Endodermal cell (in vitro differentiated cells): Measurements from ENCODE around the gene OR5K4. TPM values are rescaled to one million over a fixed set of nuclear protein-coding genes. Genes with fewer than 3 reads are reported as not detected.

Experiments
- DNase-seq: peaks from one replicate; pipeline ENCODE4 v3.0.0-alpha.2; 2017
- H3K27ac ChIP-seq: 2 replicates; pipeline ENCODE4 v1.5.1; 2013; ENCODE audit warnings: mild to moderate bottlenecking, low read depth, low read length, moderate library complexity
- H3K27me3 ChIP-seq: 2 replicates; pipeline ENCODE4 v1.6.1; 2013; ENCODE audit warnings: mild to moderate bottlenecking, low read length, moderate library complexity; ENCODE audit not compliant: insufficient read depth, control insufficient read depth, poor library complexity, severe bottlenecking
- H3K36me3 ChIP-seq: 2 replicates; pipeline ENCODE4 v1.7.0; 2013; ENCODE audit warnings: mild to moderate bottlenecking, low read length, moderate library complexity; ENCODE audit not compliant: control insufficient read depth, insufficient read depth
- H3K4me1 ChIP-seq: one replicate; pipeline ENCODE4 v1.7.0; 2013; ENCODE audit warnings: low read length; ENCODE audit not compliant: control insufficient read depth, insufficient read depth
- H3K4me3 ChIP-seq: 2 replicates; pipeline ENCODE4 v1.5.1; 2013; ENCODE audit warnings: mild to moderate bottlenecking, low read length, moderate library complexity
- H3K9ac ChIP-seq: 2 replicates; pipeline ENCODE4 v1.6.1; 2013; ENCODE audit warnings: mild to moderate bottlenecking, low read length, moderate library complexity; ENCODE audit not compliant: poor library complexity, severe bottlenecking; ENCODE audit errors: extremely low read depth
- H3K9me3 ChIP-seq: 2 replicates; pipeline ENCODE4 v1.6.1; 2013; ENCODE audit warnings: mild to moderate bottlenecking, low read length, moderate library complexity; ENCODE audit not compliant: control insufficient read depth
- H3K27ac Mint-ChIP-seq: 2 replicates; pipeline ENCODE4 v1.8.0; 2020; ENCODE audit warnings: mixed read lengths
- H3K27me3 Mint-ChIP-seq: 2 replicates; pipeline ENCODE4 v1.8.0; 2021; ENCODE audit warnings: mild to moderate bottlenecking, mixed read lengths; ENCODE audit not compliant: insufficient read depth
- H3K36me3 Mint-ChIP-seq: 2 replicates; pipeline ENCODE4 v1.8.0; 2020; ENCODE audit warnings: low read depth, mixed read lengths
- H3K4me1 Mint-ChIP-seq: 2 replicates; pipeline ENCODE4 v1.8.0; 2020; ENCODE audit warnings: mixed read lengths
- H3K4me3 Mint-ChIP-seq: 2 replicates; pipeline ENCODE4 v1.8.0; 2020; ENCODE audit warnings: mild to moderate bottlenecking, moderate library complexity, mixed read lengths
- H3K9me3 Mint-ChIP-seq: 2 replicates; pipeline ENCODE4 v1.8.0; 2020; ENCODE audit warnings: mild to moderate bottlenecking, mixed read lengths
- CTCF ChIP-seq: fragments of 200-600 bp; sonication (generic); conservative IDR thresholded peaks from 2 replicates; pipeline ENCODE4 v1.5.0; 2021; ENCODE audit warnings: antibody characterized with exemption, mild to moderate bottlenecking
- whole genome bisulfite sequencing, 2 experiments: methylation state at CpG; one replicate each; pipeline versions ENCODE4 v1.1.5 to v1.1.7; 2013; ENCODE audit warnings: missing lambda C conversion rate in 2 of 2, mixed read lengths in 1 of 2; ENCODE audit not compliant: insufficient coverage in 1 of 2, insufficient read length in 1 of 2; 5-methylcytosine and 5-hydroxymethylcytosine counted together
- total RNA-seq, 2 donors: library from RNA; stranded (reverse); fragmentation: NEBNext Ultra II Directional in 1 of 2; extraction: Animal tissue kit (Norgen Biotek cat#: 25700) in 1 of 2; gene quantifications; 2 replicates in 1 of 2; 3 replicates in 1 of 2; pipeline ENCODE4 v1.2.1, GENCODE V29; 2021

Gene OR5K4
- total RNA-seq, 2 donors from 2014 or later: not detected

- H3K9ac ChIP-seq: no peak overlapping the region
These were observed 5.6 kb downstream of the OR5K4 start for GRCh38 chr3:98359250-98359649.

GRCh38 chr3:98359993-98360675 is 6.5 kb downstream of the OR5K4 start:
- 29 to 64% methylated on average over 1 of the region's 1 CpG for WGBS, 2 experiments
- Mint-ChIP-seq H3K9me3 (peaks cover 5% of the 10 kb centered on the region), H3K27ac (no peak overlapping the region), H3K36me3 (no peaks in the 10 kb centered on the region), H3K4me3 (no peak overlapping the region), H3K27me3 (no peaks in the 10 kb centered on the region), H3K4me1 (no peaks in the 10 kb centered on the region)
- H3K36me3 ChIP-seq: no peaks in the 10 kb centered on the region
- H3K9me3 ChIP-seq: no peaks in the 10 kb centered on the region
- TF ChIP-seq CTCF: peak; percentile 58
- peak; percentile 60 for DNase-seq
- no peaks in the 10 kb centered on the region for H3K27me3 ChIP-seq
- no peak overlapping the region for H3K27ac ChIP-seq
- H3K4me1 ChIP-seq: no peaks in the 10 kb centered on the region
- no peak overlapping the region for H3K9ac ChIP-seq
- no peak overlapping the region for H3K4me3 ChIP-seq

More at GRCh38 chr3:98359250-98359649, 5.6 kb downstream of the OR5K4 start:
- H3K36me3 ChIP-seq: no peaks in the 10 kb centered on the region
- DNase-seq: no peak
- H3K4me1 ChIP-seq: no peaks in the 10 kb centered on the region
- Mint-ChIP-seq H3K9me3 (peaks cover 5% of the 10 kb centered on the region), H3K4me1 (no peaks in the 10 kb centered on the region), H3K4me3 (no peak overlapping the region), H3K27me3 (no peaks in the 10 kb centered on the region), H3K27ac (no peak overlapping the region), H3K36me3 (no peaks in the 10 kb centered on the region)
- no peaks in the 10 kb centered on the region for H3K9me3 ChIP-seq
- H3K27me3 ChIP-seq: no peaks in the 10 kb centered on the region
- no peak for TF ChIP-seq CTCF
- H3K27ac ChIP-seq: no peak overlapping the region
- H3K4me3 ChIP-seq: no peak overlapping the region

GRCh38 chr3:98360681-98361080 is 7.0 kb downstream of the OR5K4 start:
- Histone ChIP-seq H3K36me3 (no peaks in the 10 kb centered on the region), H3K9ac (no peak overlapping the region), H3K27me3 (no peaks in the 10 kb centered on the region), H3K27ac (no peak overlapping the region), H3K4me3 (no peak overlapping the region), H3K4me1 (no peaks in the 10 kb centered on the region), H3K9me3 (no peaks in the 10 kb centered on the region)
- Mint-ChIP-seq H3K9me3 (peaks cover 5% of the 10 kb centered on the region), H3K4me1 (no peaks in the 10 kb centered on the region), H3K4me3 (no peak overlapping the region), H3K36me3 (no peaks in the 10 kb centered on the region), H3K27me3 (no peaks in the 10 kb centered on the region), H3K27ac (no peak overlapping the region)
- TF ChIP-seq CTCF: no peak
- no peak for DNase-seq
- 90 to 96% methylated on average over 3 of the region's 3 CpGs for WGBS, 2 experiments
